ENCODE data around the gene TPCN1. TPM values are rescaled to one million over a fixed set of nuclear protein-coding genes. Genes with fewer than 3 reads are reported as not detected.

TPCN1 gene
- total and polyA plus RNA-seq, 2 experiments from 2014 or later, result 16.9 to 32.1 TPM

DNA sequence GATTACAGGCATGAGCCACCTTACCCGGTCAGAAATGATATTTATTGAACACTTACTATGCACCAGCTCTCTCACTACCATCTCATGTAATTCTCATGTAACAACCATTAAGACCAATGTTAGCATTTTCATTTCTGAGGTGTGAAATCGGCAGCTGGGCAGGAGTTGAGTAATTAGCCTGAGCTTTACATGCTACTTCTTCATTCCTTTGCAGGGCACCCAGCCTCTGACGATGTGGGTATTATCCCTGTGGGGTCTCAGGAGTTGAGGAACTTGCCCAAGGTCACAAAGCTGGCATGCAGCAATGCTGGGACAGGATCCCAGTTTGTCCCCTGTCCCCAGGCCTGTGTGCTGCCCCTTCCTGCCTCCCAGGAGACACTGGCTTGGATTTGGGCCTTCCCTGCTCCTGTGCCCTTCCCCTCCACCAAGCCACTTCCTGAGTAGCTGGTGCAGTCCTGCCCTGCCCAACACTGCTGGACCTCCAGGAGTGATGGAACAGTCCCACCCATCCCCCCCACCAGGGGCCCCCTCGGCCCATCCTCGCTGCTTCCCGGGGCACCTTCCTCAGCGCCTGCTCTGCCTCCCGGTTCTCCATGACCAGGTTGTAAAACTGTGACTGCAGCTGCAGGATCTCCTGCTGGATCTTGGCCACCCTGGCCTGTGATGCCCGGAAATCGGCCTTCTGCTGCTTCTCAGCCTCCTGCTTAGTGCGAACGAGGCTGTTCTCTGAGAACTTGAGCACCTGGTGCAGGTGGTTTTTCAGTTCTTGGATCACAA is 21.1 kb upstream of the TPCN1 start:
- WGBS (ENCODE audit: low lambda C conversion rate, missing lambda C conversion rate), result 91% methylated on average over 10 of the region's 12 CpGs
- DNase-seq (ENCODE audit: low spot score), result no peak
- Histone ChIP-seq H3K79me2 (no peaks in the 10 kb centered on the region), H3K4me2 (no peak overlapping the region), H3K4me1 (ENCODE audit: insufficient read depth) (no peaks in the 10 kb centered on the region), H4K20me1 (ENCODE audit: insufficient read depth, poor library complexity, severe bottlenecking) (no peaks in the 10 kb centered on the region), H2AFZ (no peak overlapping the region), H3K4me3 (no peak overlapping the region), H3K36me3 (replicated peaks; ENCODE audit: insufficient read depth, low read depth) (no peaks in the 10 kb centered on the region), H3K9me2 (replicated peaks; ENCODE audit: insufficient read depth) (no peaks in the 10 kb centered on the region), H3K27ac (no peak overlapping the region), H3K9me3 (ENCODE audit: low read depth) (no peaks in the 10 kb centered on the region), H3K27me3 (no peaks in the 10 kb centered on the region)
- TF ChIP-seq EZH2phosphoT487 (IDR thresholded peaks at IDR 0.05; ENCODE audit: low read depth, severe bottlenecking, unreplicated experiment), result no peak
- TF ChIP-seq, protein P1, sequence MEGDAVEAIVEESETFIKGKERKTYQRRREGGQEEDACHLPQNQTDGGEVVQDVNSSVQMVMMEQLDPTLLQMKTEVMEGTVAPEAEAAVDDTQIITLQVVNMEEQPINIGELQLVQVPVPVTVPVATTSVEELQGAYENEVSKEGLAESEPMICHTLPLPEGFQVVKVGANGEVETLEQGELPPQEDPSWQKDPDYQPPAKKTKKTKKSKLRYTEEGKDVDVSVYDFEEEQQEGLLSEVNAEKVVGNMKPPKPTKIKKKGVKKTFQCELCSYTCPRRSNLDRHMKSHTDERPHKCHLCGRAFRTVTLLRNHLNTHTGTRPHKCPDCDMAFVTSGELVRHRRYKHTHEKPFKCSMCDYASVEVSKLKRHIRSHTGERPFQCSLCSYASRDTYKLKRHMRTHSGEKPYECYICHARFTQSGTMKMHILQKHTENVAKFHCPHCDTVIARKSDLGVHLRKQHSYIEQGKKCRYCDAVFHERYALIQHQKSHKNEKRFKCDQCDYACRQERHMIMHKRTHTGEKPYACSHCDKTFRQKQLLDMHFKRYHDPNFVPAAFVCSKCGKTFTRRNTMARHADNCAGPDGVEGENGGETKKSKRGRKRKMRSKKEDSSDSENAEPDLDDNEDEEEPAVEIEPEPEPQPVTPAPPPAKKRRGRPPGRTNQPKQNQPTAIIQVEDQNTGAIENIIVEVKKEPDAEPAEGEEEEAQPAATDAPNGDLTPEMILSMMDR (IDR thresholded peaks at IDR 0.05; ENCODE audit: poor library complexity), result no peak
- no peak for TF ChIP-seq EZH2 (IDR thresholded peaks at IDR 0.05; ENCODE audit: borderline replicate concordance)

GRCh38 chr12:113201187-113202177 is 19.8 kb upstream of the TPCN1 start:
- Histone ChIP-seq H3K36me3 (replicated peaks; ENCODE audit: insufficient read depth, low read depth) (no peaks in the 10 kb centered on the region), H3K4me2 (no peak overlapping the region), H3K4me1 (ENCODE audit: insufficient read depth) (no peaks in the 10 kb centered on the region), H3K4me3 (no peak overlapping the region), H3K27me3 (no peaks in the 10 kb centered on the region), H2AFZ (no peak overlapping the region), H3K79me2 (no peaks in the 10 kb centered on the region), H4K20me1 (ENCODE audit: insufficient read depth, poor library complexity, severe bottlenecking) (no peaks in the 10 kb centered on the region), H3K9me3 (ENCODE audit: low read depth) (no peaks in the 10 kb centered on the region), H3K27ac (no peak overlapping the region), H3K9me2 (replicated peaks; ENCODE audit: insufficient read depth) (no peaks in the 10 kb centered on the region)
- TF ChIP-seq EZH2 (IDR thresholded peaks at IDR 0.05; ENCODE audit: borderline replicate concordance) (no peak), EZH2phosphoT487 (IDR thresholded peaks at IDR 0.05; ENCODE audit: low read depth, severe bottlenecking, unreplicated experiment) (no peak)
- TF ChIP-seq, protein P1 (IDR thresholded peaks at IDR 0.05; ENCODE audit: poor library complexity), result no peak
- 89% methylated on average over 14 of the region's 14 CpGs for WGBS (ENCODE audit: low lambda C conversion rate, missing lambda C conversion rate)
- DNase-seq (ENCODE audit: low spot score), result no peak

GRCh38 chr12:113202300-113203075 is 18.8 kb upstream of the TPCN1 start:
- Histone ChIP-seq H3K4me3 (no peak overlapping the region), H3K9me2 (replicated peaks; ENCODE audit: insufficient read depth) (no peaks in the 10 kb centered on the region), H3K4me1 (ENCODE audit: insufficient read depth) (no peaks in the 10 kb centered on the region), H3K27ac (no peak overlapping the region), H2AFZ (no peak overlapping the region), H3K27me3 (no peaks in the 10 kb centered on the region), H3K79me2 (no peaks in the 10 kb centered on the region), H3K36me3 (replicated peaks; ENCODE audit: insufficient read depth, low read depth) (no peaks in the 10 kb centered on the region), H4K20me1 (ENCODE audit: insufficient read depth, poor library complexity, severe bottlenecking) (no peaks in the 10 kb centered on the region), H3K9me3 (ENCODE audit: low read depth) (no peaks in the 10 kb centered on the region), H3K4me2 (no peak overlapping the region)
- DNase-seq (ENCODE audit: low spot score), result no peak
- TF ChIP-seq, protein P1 (IDR thresholded peaks at IDR 0.05; ENCODE audit: poor library complexity), result no peak
- 87% methylated on average over 4 of the region's 4 CpGs for WGBS (ENCODE audit: low lambda C conversion rate, missing lambda C conversion rate)

Data from hepatocyte (in vitro differentiated cells).